GM19239 (cell line): ENCODE data around the gene CABP1.

Source experiments
- DNase-seq: peaks from one replicate; pipeline ENCODE4 v3.0.0; 2011; ENCODE audit warnings: low spot score; ENCODE audit not compliant: insufficient read length
- FAIRE-seq: peaks from 2 replicates; lab custom pipeline; 2011; peaks lifted over from hg19 to GRCh38; lab: Jason Lieb, UNC

Gene CABP1

DNA sequence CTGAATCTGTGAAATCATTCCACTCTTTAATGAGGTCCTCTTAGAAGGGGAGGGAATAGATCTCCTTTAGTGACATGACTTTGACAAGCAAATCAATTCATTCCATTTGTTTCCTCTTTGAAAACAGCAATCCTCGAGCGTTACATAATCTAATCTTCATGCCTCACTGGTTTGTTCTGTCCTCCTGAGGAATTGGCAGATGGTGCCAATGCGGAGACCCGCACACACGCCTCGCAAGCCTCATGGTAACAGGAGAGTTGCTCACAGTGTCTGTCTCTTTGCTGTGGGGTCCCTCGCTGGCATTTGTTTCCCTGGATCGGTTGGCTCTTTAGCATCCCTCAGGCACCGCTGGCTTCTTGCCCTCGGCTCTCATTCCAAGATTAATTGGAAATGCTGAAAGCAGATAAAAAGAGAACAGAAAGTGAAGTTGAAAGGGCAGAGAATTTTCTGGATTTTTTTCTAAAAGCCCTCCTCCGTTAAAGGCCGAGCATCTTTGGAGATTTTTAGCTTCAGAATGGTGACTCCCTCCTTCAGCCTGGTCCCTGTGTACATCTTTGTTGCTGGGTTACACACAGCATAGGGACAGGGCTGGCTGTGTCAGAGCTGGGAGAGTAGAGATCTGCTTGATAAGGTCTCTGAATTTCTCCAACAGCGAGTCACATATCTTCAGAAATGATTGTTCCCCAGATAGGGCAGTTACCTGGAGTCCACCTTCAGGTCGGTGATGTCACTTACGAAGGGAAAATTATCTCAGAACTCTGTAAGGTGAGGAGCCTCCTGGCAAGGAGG is 10.1 kb upstream of the CABP1 start:
- FAIRE-seq (no peak), DNase-seq (no peak)

DNA sequence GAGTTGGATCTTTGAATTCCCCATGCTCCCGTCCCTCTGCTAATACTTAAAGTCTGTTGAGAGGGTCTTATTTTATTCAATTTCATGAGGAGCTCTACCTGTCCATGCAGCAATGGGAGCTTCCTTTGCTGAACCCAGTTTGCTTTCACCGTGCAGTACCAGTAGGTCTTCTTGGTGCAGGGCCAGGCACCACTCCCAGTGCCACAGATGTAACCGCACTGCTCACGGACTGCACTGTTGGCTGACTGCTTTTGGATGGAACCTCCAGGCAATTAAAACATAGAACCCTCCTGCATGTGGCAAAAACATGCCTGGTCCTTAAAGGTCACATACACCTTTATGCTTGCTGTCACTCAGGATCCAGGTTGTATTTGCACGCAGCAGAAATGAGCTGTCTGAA is 9.3 kb upstream of the CABP1 start:
- FAIRE-seq (no peak), DNase-seq (no peak)

DNA sequence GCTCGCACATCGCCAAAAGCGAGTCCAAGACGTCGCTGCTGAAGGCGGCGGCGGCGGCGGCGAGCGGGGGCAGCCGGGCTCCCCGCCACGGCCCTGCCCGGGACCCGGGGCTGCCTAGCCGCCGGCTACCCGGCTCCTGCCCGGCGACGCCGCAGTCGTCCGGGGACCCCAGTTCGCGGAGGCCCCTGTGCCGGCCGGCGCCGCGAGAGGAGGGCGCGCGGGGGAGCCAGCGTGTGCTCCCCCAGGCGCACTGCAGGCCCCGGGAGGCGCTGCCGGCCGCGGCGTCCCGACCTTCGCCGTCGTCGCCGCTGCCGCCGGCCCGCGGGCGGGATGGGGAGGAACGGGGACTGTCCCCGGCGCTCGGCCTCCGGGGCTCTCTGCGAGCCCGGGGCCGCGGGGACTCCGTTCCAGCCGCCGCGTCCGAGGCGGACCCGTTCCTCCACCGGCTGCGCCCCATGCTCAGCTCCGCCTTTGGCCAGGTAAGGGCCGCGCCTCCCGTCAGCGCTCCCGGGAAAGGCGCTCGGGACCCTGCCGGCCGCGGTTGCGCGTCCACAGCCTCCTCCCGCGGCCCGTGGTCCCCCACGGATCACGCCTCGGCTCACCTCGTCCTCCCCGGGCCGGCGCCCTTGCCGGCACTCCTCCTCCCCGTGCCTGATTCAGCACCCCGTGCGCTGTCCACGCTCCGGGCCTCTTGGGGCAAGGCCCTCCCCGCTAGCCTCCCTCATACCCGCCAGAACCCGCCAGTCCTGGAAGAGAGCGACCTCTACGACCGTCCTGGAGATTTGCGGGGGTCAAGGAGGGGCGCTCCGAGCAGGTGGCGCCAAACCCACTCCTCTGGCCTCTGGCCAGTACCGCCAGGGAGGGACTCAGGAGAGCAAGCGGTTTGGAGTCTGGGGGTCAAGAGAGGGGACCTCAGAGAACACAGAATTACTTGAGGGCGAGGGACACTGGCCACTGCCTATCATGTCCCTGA is 721 bp downstream of the CABP1 start:
- FAIRE-seq, result no peak
- DNase-seq, result peak; percentile 50

DNA sequence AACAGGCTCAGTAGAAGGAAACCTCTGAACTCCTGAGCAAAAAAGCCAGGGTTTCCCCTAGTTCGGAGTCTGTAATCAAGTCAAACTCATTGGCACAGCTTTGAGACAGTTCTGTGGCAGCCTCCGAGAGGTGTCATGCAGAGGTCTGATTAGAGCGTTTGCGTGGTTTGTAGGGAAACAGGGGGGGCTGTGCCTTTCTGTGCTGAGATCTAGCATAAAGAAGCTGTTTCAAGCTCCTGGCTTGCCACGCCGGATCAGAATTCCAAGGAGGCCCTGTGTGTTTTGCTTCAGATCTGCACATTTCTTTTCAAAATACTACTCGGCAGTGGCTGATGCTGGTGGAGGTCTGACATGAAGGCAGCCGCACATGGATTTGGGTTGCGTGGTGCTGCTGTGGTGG is 1.7 kb downstream of the CABP1 start:
- DNase-seq (no peak), FAIRE-seq (no peak)

DNA sequence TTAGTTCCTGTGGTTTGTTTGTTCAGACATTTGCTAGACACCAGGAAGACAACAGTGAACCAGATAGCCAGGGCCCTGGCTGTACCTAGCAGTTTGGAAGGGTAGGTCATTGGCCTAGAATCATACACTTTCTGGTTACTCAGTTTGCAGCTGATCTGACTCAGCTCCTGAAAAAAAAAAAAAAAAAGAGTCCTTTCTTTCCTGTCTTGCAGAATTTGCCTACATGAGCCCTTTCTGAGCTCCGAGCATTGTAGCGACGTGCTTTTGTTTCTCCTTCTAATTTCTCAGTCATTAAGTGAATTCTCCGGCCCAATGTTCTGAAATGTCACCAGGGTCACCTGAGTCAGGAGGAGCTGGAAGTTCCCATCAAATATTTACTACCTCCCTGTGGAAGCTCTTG is 2.4 kb downstream of the CABP1 start:
- FAIRE-seq, result no peak
- DNase-seq, result no peak

DNA sequence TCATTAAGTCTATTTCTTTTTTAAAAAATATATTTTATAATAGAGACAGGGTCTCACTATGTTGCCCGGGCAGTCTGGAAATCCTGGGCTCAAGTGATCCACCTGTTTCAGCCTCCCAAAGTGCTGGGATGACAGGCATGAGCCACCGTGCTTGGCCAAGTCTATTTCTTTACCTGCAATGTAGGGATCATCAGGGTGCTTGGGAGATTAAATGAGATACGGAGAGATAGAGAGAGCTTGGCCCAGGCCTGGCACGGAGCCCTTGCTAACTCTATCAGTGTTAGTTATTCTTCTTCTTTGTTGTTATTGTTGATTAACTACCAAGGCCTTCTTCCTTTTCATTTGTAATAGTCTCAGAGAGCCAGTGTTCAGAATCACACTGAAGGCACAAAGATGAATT is 3.1 kb downstream of the CABP1 start:
- DNase-seq (no peak), FAIRE-seq (no peak)

DNA sequence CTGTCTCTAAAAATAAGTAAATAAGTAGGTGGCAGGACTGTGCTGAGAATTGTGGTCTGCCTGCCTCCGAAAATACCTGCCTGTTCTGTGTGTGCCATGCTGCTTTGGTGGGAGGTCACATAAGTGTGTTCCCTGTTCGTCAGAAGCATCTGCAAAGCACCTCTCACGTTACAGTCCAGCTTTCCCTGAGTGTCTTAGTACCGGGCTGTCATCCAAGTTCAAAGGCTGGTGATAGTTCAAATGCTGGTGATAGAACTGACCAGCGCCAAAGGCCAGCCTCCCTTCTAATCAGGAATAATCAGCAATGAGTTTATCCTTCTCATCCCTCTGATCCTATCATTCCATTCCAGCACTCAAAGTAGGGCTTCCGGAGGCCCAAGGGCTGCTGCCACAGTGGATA is 5.6 kb downstream of the CABP1 start:
- FAIRE-seq, result no peak
- no peak for DNase-seq

DNA sequence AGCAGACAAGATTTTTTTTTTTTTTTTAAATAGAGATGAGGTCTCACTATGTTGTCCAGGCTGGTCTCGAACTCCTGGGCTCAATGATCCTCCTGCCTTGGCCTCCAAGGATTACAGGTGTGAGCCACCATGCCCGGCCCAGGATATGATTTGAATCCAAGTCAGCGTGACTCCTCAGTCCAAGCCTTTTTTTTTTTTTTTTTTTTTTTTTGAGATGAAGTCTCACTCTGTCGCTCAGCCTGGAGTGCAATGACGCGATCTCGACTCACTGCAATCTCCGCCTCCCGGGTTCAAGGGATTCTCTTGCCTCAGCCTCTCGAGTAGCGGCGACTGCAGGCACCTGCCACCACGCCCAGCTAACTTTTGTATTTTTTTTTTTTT is 6.9 kb downstream of the CABP1 start:
- DNase-seq (no peak), FAIRE-seq (no peak)

DNA sequence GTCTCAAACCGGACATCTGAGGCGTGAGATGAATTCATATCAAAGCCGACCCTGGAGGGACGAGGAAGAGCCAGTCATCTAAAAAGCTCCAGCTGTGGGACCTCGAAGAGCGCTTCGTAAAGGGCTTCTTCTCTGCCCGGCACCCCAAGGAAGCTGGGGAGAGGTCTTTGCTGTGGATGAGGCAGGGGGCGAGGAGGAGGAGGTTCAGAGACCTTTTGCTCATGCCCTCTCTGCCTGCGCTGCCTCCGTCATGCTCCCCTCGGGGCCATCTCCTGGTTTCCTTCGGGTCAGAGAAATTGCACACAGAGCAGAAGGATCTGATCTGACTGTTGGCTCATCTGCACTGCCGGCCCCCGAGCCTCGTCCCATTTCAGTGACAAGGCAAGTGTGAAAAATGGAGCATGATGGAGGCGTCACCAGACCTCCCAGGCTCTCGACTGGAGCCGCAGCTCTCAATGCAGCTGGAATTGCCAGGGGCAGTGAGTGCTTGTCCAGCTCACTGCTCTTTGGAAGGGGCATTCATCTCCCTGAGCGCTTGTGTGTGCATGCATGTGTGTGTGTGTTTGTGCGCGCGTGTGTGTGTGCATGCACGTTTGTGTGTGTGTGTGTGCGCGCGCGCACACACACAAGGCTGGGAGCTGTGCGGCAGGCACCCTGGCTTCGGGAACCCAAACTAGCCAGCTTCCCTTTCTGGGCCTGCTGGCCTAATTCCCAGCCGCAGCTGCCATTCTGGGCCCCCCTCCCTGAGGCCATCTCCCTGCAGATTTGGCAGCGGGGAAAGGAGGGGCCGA is 9.2 kb downstream of the CABP1 start:
- FAIRE-seq (no peak), DNase-seq (no peak)

DNA sequence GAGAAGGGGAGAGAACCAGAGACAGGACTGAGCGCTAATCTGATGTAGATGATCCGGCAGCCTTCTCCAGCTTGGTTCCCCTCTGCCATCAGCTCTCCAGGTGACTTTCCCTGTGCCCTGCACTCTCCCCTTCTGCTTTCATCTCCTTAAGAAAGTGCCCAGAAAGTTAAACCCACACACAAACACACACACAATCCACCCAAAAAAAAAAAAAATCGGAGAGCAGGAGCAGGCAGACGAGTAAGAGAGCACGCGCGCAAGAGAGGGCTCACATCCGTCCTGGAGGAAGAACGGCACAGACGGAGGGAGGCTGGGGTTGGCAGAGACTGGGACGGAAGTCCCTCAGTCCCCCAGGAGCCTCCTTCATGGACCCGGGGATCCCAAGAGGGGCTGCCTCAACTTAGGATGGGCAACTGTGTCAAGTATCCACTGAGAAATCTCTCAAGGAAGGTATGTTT is 9.8 kb downstream of the CABP1 start:
- FAIRE-seq (peak; percentile 23), DNase-seq (no peak)

DNA sequence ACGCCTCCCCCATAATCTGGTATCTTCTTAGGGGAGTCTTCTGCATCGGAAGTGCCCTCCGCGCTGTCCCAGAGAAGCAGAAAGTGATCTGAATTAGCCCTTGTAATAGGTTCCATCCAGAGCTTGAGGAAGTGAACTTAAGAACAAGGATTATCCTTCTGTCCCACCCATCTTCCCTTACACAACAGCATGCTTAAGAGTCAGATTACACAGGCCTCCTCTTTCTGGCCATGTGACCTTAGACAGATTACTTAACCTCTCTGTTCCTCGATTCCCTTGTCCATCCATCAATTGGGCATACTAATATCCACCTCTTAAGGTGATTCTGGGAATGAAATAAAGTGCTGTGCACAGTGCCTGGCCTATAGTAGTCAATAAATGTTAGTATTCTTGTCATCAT is 11.4 kb downstream of the CABP1 start:
- no peak for DNase-seq

DNA sequence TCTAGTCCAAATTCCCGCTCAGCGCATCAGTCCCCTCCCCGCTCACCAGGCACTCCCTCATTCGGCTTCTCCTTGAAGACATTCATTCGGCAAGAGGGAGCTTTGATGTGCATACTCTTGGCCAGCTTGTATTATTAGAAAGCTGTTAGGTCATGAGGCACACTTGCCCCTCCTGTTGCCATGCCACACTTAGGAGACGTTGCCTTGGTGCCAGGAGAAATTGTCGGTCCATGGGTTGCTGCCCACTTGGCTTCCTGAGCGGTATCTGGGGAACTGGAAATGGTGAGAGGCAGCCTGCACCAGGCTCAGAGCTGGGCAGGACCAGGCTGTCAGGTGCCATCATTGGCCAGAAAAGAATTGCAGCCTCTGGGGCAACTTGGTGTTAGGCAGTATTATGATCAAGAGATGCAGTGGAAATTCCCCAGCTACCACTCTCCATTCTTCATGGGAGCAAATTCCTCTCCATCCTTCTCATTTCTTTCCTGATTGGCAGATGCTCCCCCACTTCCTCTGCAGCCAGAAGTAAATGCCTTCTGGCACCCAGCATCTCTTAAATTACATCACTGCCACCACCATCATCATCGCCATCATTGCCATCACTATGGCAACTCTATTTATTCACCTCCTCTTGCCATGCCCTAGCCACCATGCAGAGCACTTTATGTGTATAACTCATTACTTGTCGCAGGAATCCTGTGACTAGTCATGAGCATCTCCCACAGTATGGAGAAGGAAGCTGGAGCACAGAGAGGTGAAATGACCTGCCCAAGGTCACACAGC is 12.4 kb downstream of the CABP1 start:
- no peak for DNase-seq

More for the DNA sequence above, 11.4 kb downstream of the CABP1 start:
- no peak for FAIRE-seq

DNA sequence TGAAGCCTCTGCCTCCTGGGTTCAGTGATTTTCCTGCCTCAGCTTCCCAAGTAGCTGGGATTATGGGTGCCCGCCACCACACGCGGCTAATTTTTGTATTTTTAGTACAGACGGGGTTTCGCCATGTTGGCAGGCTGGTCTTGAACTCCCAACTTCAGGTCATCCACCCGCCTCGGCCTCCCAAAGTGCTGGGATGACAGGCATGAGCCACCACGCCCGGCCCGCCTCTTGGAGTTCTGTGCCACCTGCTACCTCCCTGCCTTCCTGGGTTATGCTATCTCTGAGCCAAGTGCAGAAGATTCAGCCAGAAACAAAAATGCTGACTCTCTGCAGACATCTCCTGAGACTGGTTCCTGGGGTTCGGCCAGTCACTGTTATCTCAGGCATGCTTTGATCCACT is 13.2 kb downstream of the CABP1 start:
- FAIRE-seq, result no peak
- DNase-seq, result no peak

More for the DNA sequence above, 12.4 kb downstream of the CABP1 start:
- no peak for FAIRE-seq

DNA sequence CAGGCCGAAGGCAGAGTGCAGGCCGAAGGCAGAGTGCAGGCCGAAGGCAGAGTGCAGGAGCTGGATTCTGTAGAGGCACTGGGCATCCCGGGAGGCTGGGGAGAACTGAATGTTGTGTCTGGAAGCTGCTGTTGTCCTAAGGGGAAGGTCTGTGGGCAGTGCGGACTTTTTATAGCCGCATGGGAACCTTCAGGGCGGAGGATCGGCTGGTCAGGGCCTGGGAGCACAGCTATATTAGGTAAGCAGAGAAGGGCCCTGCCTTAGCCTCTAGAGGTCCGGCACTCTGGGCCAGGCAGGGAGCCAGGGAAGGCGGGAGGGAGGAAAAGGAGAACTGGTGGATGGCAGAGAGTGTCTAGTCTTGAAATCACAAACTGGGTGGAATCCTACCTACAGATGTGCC is 14.2 kb downstream of the CABP1 start:
- DNase-seq (no peak), FAIRE-seq (no peak)

DNA sequence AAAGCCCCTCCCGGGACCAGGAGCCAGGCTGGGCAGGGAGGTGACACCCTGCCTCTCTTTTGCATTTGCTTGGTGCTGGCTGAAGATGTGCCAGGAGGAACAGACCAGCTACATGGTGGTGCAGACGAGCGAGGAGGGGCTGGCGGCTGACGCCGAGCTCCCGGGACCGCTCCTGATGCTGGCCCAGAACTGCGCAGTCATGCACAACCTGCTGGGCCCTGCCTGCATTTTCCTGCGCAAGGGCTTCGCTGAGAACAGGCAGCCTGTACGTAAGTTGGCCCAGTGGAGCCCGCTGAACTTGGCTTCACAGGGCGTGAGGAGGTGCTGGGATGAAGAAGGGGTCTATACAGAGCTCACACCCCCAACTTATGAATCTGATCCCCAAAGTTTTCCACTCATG is 15.6 kb downstream of the CABP1 start:
- DNase-seq, result no peak
- FAIRE-seq, result no peak

DNA sequence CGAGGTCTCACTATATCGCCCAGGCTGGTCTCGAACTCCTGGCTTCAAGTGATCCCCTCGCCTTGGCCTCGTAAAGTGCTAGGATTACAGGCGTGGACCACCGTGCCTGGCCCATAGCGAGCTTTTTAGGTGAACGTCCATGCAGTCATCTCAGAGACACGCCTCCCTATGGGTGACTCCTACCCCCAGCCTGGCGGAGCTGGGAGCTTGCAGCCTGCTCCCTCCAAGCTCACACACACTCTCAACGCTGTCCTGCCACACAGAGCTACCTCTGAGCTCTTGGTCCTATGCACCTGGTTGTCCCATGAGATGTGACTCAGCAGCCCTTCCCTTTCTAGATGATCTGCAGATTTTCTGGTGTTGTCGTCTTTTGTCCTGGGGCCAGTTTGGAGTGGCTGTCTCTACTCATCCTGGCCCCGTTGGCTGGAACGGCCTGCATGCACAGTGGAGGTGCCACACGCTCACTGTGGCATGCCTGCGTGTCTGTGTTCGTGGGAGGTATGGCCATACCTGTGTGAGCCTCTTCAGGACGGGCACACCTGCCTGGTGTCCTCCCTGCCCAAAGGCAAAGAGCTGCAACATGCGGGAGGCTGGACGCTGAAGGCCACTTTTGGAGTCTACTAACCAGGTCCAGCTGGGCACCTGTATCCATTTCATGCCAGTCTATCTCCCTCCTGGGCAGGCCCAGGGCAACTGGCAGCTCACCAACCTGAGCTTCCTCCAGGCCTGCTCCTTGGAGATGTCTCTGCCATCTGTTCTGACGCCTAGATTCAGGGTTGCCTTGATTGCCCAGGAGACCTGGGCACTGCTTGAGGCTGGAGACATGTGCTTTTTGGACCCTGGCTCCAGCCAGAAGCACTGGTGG is 18.1 kb downstream of the CABP1 start:
- DNase-seq, result no peak
- FAIRE-seq, result no peak

DNA sequence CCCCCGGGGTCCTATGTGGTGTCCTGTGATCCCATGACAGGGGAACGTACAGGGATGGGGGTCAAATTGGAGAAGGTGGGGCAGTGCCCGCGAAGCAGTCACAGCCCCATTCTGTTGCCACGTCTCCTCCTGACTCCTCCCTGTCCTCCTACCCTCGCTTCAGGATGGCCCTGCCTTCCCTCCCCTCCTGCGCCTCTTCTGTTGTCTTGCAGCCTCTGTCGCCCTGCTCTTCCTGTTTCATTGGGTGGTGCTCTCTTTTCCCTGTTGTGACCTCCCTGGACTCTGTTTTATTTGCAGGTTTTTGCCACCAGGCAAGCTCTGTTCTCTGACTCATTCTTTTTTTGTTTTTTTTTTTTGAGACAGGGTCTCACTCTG is 18.7 kb downstream of the CABP1 start:
- FAIRE-seq (no peak), DNase-seq (no peak)

DNA sequence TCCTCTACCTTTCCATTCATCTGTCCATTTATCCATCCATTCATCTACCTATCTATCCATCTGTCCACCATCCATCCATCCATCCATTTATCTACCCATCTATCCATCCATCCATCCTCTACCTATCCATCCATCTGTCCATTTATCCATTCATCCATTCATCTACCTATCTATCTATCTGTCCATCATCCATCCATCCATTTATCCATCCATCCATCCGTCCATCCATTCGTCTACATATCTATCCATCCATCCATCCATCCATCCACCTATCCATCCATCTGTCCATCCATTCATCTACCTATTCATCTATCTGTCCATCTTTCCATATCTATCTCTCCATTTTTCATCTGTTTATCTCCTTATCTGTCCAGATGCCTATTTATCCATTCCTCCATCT is 21.0 kb downstream of the CABP1 start:
- DNase-seq (no peak), FAIRE-seq (no peak)

DNA sequence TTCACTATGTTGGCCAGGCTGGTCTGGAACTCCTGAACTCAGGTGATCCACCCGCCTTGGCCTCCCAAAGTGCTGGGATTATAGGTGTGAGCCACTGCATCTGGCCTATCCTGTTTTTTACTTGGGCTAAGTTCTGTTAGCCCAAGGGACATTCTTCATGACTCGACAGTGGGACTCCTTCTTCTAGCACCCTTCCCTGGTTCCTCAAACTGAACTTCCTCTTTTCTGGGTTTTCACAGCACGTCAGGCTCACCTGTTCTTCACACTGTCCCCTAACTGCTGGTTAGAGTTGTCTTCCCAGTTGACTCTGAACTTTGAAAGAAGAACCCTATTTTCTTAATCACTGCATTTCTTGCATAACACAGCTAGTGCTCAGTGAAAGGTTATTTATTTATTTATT is 22.5 kb downstream of the CABP1 start:
- FAIRE-seq (peak; percentile 73), DNase-seq (peak; percentile 63)
